GM12878 (cell line): ENCODE results near the gene BCL2L13. TPM values are rescaled to one million over a fixed set of nuclear protein-coding genes. Genes with fewer than 3 reads are reported as not detected.

Source experiments
- ATAC-seq: fragments of 200-7000 bp; cut with Tn5 transposase; 3 replicates; pipeline ENCODE4 v1.9.1; 2020; ENCODE audit warnings: mild to moderate bottlenecking, moderate library complexity
- BruUV-seq: library from RNA; stranded (reverse); fragments of 400-500 nt; replicated peaks from 2 replicates; lab custom pipeline; 2021; lab: Mats Ljungman, UMichigan
- CTCF ChIA-PET: fragments of 300-600 bp; sonication (Branson Sonifier 250); formaldehyde crosslinking; extraction: SDS; loops from one replicate; lab custom pipeline; 2021; ENCODE audit warnings: inconsistent platforms; lab: Yijun Ruan, JAX
- POLR2A ChIA-PET: fragments of 350-600 bp; formaldehyde crosslinking; extraction: SDS; loops from one replicate; lab custom pipeline; 2021; ENCODE audit warnings: inconsistent platforms; lab: Charles Lee
- RAD21 ChIA-PET: fragments of 300-600 bp; sonication (Branson Sonifier 250); formaldehyde crosslinking; loops from one replicate; lab custom pipeline; 2023; ENCODE audit warnings: antibody characterized with exemption; ENCODE audit not compliant: unreplicated experiment; lab: Charles Lee
- SMC1A ChIA-PET: fragments of 300-600 bp; sonication (Branson Sonifier 250); formaldehyde crosslinking; loops from one replicate; lab custom pipeline; 2023; ENCODE audit not compliant: unreplicated experiment, uncharacterized antibody; lab: Charles Lee
- DNase-seq: peaks from one replicate; pipeline ENCODE4 v3.0.0-alpha.2; 2011; ENCODE audit warnings: low read depth, low spot score
- FAIRE-seq: peaks from 3 replicates; lab custom pipeline; 2011; peaks lifted over from hg19 to GRCh38; lab: Jason Lieb, UNC
- H2AFZ ChIP-seq: 2 replicates; pipeline ENCODE4 v1.6.0; 2011; ENCODE audit warnings: low read depth, low read length, control low read depth; ENCODE audit not compliant: control insufficient read depth
- H3K27ac ChIP-seq: 2 replicates; pipeline ENCODE4 v1.5.1; 2011; ENCODE audit warnings: control low read depth; ENCODE audit not compliant: control insufficient read depth, insufficient read depth
- H3K27me3 ChIP-seq, 2 experiments: replicated peaks in 1 of 2; 2 replicates each; pipeline versions ENCODE4 v1.6.0 to v1.6.1; 2011; ENCODE audit warnings: low read length in 1 of 2; ENCODE audit not compliant: control insufficient read depth in 2 of 2, insufficient read depth in 2 of 2
- H3K36me3 ChIP-seq, 2 experiments: 2 replicates each; pipeline ENCODE4 v1.5.1; 2011; ENCODE audit warnings: low read length in 1 of 2; ENCODE audit not compliant: control insufficient read depth in 2 of 2, insufficient read depth in 2 of 2
- H3K4me1 ChIP-seq: 2 replicates; pipeline ENCODE4 v1.6.1; 2011; ENCODE audit warnings: mild to moderate bottlenecking, low read length, moderate library complexity, mixed read lengths; ENCODE audit not compliant: control insufficient read depth, insufficient read depth
- H3K4me2 ChIP-seq: 2 replicates; pipeline ENCODE4 v1.6.0; 2011; ENCODE audit warnings: control low read depth; ENCODE audit not compliant: control insufficient read depth, insufficient read depth
- H3K4me3 ChIP-seq: fragments of 200-600 bp; sonication (generic); 2 replicates; pipeline ENCODE4 v1.5.1; 2016
- H3K79me2 ChIP-seq: 2 replicates; pipeline ENCODE4 v1.6.0; 2011; ENCODE audit warnings: low read length; ENCODE audit not compliant: control insufficient read depth, insufficient read depth
- H3K9ac ChIP-seq: 2 replicates; pipeline ENCODE4 v1.8.0; 2011; ENCODE audit warnings: low read length, control low read depth, mixed read lengths; ENCODE audit not compliant: control insufficient read depth, insufficient read depth
- H3K9me3 ChIP-seq: replicated peaks from 3 replicates; pipeline ENCODE4 v1.5.1; 2011; ENCODE audit warnings: mild to moderate bottlenecking, low read length; ENCODE audit not compliant: control insufficient read depth, insufficient read depth
- H4K20me1 ChIP-seq: 2 replicates; pipeline ENCODE4 v1.6.0; 2011; ENCODE audit not compliant: control insufficient read depth, insufficient read depth
- ATF7 ChIP-seq: fragments of 450-650 bp; IDR thresholded peaks from 2 replicates; pipeline ENCODE4 v1.6.1; 2016; ENCODE audit warnings: low read depth, mild to moderate bottlenecking
- ELK1 ChIP-seq: IDR thresholded peaks from 2 replicates; pipeline ENCODE4 v1.6.1; 2012; ENCODE audit warnings: low read depth, low read length, improper control_type of control experiment
- ETV6 ChIP-seq, 2 experiments: fragments of 450-650 bp in 1 of 2; IDR thresholded peaks in 1 of 2; conservative IDR thresholded peaks in 1 of 2; 2 replicates each; pipeline ENCODE4 v1.6.1; 2014; ENCODE audit warnings: antibody characterized with exemption in 1 of 2, borderline replicate concordance in 1 of 2, low read depth in 1 of 2, mild to moderate bottlenecking in 1 of 2, moderate library complexity in 1 of 2
- HCFC1 ChIP-seq: fragments of 150-350 bp; IDR thresholded peaks from 2 replicates; pipeline ENCODE4 v1.6.1; 2014; ENCODE audit warnings: low read length
- MYC ChIP-seq: IDR thresholded peaks from 2 replicates; pipeline ENCODE4 v1.6.1; 2011; ENCODE audit warnings: mild to moderate bottlenecking, low read length, moderate library complexity, inconsistent platforms; ENCODE audit not compliant: insufficient read depth, insufficient replicate concordance, insufficient read length, severe bottlenecking
- SMARCA5 ChIP-seq: fragments of 450-650 bp; IDR thresholded peaks from 2 replicates; pipeline ENCODE4 v1.6.1; 2017; ENCODE audit warnings: mild to moderate bottlenecking
- YBX1 ChIP-seq: fragments of 450-650 bp; IDR thresholded peaks from 2 replicates; pipeline ENCODE4 v1.6.1; 2016; ENCODE audit warnings: antibody characterized with exemption
- ZBED1 ChIP-seq: IDR thresholded peaks from 2 replicates; pipeline ENCODE4 v1.6.1; 2016; ENCODE audit warnings: borderline replicate concordance
- WGBS: methylation state at CpG from one replicate; pipeline ENCODE4 v1.1.6; 2016; ENCODE audit warnings: low lambda C conversion rate; ENCODE audit not compliant: insufficient replicate concordance, insufficient coverage; ENCODE audit errors: missing lambda C conversion rate; 5-methylcytosine and 5-hydroxymethylcytosine counted together
- in situ Hi-C: fragments of 300-500 bp; cut with MboI; formaldehyde crosslinking; loops from 9 replicates; pipeline ENCODE4 v1.14.3; 2018; ENCODE audit warnings: mixed read lengths
- intact Hi-C: fragments of 100-400 bp; cut with micrococcal nuclease; formaldehyde crosslinking; loops from one replicate; pipeline ENCODE4 v1.14.2; 2022; ENCODE audit not compliant: unreplicated experiment
- polyA plus RNA-seq, 11 experiments: library from polyadenylated mRNA; depleted of rRNA in 4 of 11; unstranded in 6 of 11; stranded (reverse) in 5 of 11; fragments of >200 nt; fragmentation: Nextera tagmentation in 4 of 11; fragmentation: Illumina TruSeq in 1 of 11; extraction: Ambion mirVana in 4 of 11; extraction: Trizol in 1 of 11; gene quantifications; 1 replicate in 1 of 11; 2 replicates in 10 of 11; pipeline versions ENCODE4 v1.2.1 to v1.2.3, GENCODE V29; 2011 to 2016; ENCODE audit warnings: inconsistent platforms in 2 of 11, missing spikeins in 2 of 11, low read depth in 1 of 11
- total RNA-seq, 4 experiments: library from RNA; depleted of rRNA in 3 of 4; stranded (reverse); fragments of >200 nt in 3 of 4; fragmentation: Illumina TruSeq in 1 of 4; extraction: Trizol in 1 of 4; gene quantifications; 2 replicates each; pipeline versions ENCODE4 v1.2.1 to v1.2.3, GENCODE V29; 2013 to 2021

The BCL2L13 gene
- total and polyA plus RNA-seq, 10 of the 15 experiments (the other 5 are each of a cell fraction or from before 2014, with no cell fraction given) = 18.6 to 30.6 (median 28.2) TPM

DNA sequence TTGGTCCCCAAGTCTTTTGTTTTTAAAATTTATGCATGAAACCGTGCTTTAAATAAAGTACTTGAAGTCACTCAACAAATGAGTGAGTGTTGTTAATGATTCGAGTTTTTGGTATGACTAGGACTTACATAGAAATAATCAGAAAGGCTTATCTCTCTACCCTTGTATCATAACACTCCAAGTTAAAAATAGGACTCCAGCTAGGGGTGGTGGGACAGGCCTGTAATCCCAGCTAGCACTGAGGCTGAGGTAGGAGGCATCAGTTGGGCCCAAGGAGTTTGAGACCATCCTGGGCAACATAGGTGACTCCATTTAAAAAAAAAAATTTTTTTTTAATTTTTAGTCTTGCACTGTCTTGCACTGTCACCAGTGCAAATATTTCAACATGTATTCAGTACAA is 55.6 kb downstream of the BCL2L13 start:
- FAIRE-seq = no peak
- POLR2A ChIA-PET = no interaction called here
- intact Hi-C loops = no loop called here
- H3K9me3 ChIP-seq = no peaks in the 10 kb centered on the region
- no peaks in the 10 kb centered on the region for H3K4me1 ChIP-seq
- no TSS peak for BruUV-seq
- no peak overlapping the region for H3K4me2 ChIP-seq
- no peaks in the 10 kb centered on the region for H3K27me3 ChIP-seq
- 48% methylated on average over 2 of the region's 2 CpGs for WGBS
- no peak overlapping the region for H3K4me3 ChIP-seq
- no peaks in the 10 kb centered on the region for H3K79me2 ChIP-seq
- no peak overlapping the region for H3K9ac ChIP-seq
- H4K20me1 ChIP-seq = no peaks in the 10 kb centered on the region
- RAD21 ChIA-PET = no interaction called here
- SMC1A ChIA-PET = no interaction called here
- ATAC-seq = no peak
- in situ Hi-C loops = no loop called here
- CTCF ChIA-PET = no interaction called here
- no peak overlapping the region for H3K27ac ChIP-seq
- peaks cover 0 to 3% of the 10 kb centered on the region in 2 experiments; a peak in 1 of 4 replicates for H3K36me3 ChIP-seq
- no peak for TF ChIP-seq YBX1
- no peak for TF ChIP-seq ETV6 (conservative IDR thresholded peaks at IDR 0.05 in 1 of 2, IDR thresholded peaks at IDR 0.05 in 1 of 2; ENCODE audit: borderline replicate concordance in 1 of 2, low read depth in 1 of 2)
- TF ChIP-seq ZBED1 = no peak
- no peak for TF ChIP-seq ELK1
- no peak for TF ChIP-seq HCFC1
- TF ChIP-seq SMARCA5 = no peak
- no peak for TF ChIP-seq ATF7
- TF ChIP-seq MYC = no peak
- TF ChIP-seq, all 136 proteins: peak for 0
- DNase-seq = no peak
- no peak overlapping the region for H2AFZ ChIP-seq
